Thyroid gland (tissue), 4 donors: Measurements from ENCODE around the gene SLC5A9.

Source experiments
- CTCF ChIP-seq, 6 experiments: fragments of 200-600 bp in 3 of 6; fragments of 450-650 bp in 3 of 6; sonication (generic) in 3 of 6; IDR thresholded peaks; one replicate each; pipeline ENCODE4 v1.5.1; 2016 to 2019; ENCODE audit warnings: antibody characterized with exemption in 6 of 6, mild to moderate bottlenecking in 2 of 6, inconsistent platforms in 1 of 6, moderate library complexity in 1 of 6
- POLR2A ChIP-seq, 2 donors: fragments of 450-650 bp; IDR thresholded peaks; one replicate each; pipeline ENCODE4 v1.6.1; 2017; ENCODE audit warnings: antibody characterized with exemption in 2 of 2, mild to moderate bottlenecking in 2 of 2, moderate library complexity in 1 of 2

- TF ChIP-seq CTCF (IDR thresholded peaks at IDR 0.05) (no peak), POLR2A (IDR thresholded peaks at IDR 0.05) (no peak)
Measured at GRCh38 chr1:48207131-48207530, 15.4 kb upstream of the SLC5A9 start.
